Measurements from ENCODE around the gene ALDOB.
A peak's percentile ranks its signal among the peaks of the same experiment; 100 is the strongest.
"Not testable (repeated sequence)": the region's sequence is repeated elsewhere in the genome, so short reads cannot be mapped to it uniquely, and the experiment has no call there.

ALDOB gene

GRCh38 chr9:101397746-101398067 is 37.9 kb downstream of the ALDOB start:
- TF ChIP-seq, protein P1, sequence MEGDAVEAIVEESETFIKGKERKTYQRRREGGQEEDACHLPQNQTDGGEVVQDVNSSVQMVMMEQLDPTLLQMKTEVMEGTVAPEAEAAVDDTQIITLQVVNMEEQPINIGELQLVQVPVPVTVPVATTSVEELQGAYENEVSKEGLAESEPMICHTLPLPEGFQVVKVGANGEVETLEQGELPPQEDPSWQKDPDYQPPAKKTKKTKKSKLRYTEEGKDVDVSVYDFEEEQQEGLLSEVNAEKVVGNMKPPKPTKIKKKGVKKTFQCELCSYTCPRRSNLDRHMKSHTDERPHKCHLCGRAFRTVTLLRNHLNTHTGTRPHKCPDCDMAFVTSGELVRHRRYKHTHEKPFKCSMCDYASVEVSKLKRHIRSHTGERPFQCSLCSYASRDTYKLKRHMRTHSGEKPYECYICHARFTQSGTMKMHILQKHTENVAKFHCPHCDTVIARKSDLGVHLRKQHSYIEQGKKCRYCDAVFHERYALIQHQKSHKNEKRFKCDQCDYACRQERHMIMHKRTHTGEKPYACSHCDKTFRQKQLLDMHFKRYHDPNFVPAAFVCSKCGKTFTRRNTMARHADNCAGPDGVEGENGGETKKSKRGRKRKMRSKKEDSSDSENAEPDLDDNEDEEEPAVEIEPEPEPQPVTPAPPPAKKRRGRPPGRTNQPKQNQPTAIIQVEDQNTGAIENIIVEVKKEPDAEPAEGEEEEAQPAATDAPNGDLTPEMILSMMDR (IDR thresholded peaks at IDR 0.05; ENCODE audit: insufficient read depth, low read length, missing control alignments) = no peak
- ChIA-PET CTCF (interaction anchor here (1.4 to 4.5 kb wide), 2 partner anchors 9 to 21 kb away, joined by 3 to 28 read pairs; no protein-coding TSS in a partner anchor), POLR2A (no interaction called here)
- peak overlapping the region; percentile 82 for H3K4me3 ChIP-seq (ENCODE audit: low read depth, low read length)
- no peak for DNase-seq (ENCODE audit: low read depth, low spot score)

DNA sequence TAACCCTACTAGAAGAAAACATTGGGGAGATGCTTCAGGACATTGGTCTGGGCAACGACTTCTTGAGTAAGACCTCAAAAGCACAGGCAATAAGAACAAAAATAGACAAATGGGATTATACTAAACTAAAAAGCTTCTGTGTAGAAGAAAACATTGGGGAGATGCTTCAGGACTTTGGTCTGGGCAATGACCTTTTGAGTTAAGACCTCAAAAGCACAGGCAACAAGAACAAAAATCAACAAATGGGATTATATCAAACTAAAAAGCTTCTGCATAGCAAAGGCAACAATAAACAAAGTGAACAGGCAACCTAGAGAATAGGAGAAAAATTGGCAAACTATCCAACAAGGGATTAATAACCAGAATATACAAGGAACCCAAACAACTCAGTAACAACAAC is 40.9 kb downstream of the ALDOB start:
- ChIA-PET CTCF (interaction anchor here (1.0 kb wide), 1 partner anchor 793 kb away, joined by 3 read pairs; no protein-coding TSS in a partner anchor), POLR2A (no interaction called here)
- DNase-seq (ENCODE audit: low read depth, low spot score) = no peak
- TF ChIP-seq, protein P1 (IDR thresholded peaks at IDR 0.05; ENCODE audit: insufficient read depth, low read length, missing control alignments) = no peak
- H3K4me3 ChIP-seq (ENCODE audit: low read depth, low read length) = no peak overlapping the region

GRCh38 chr9:101393135-101393534 is 42.4 kb downstream of the ALDOB start:
- no peak overlapping the region for H3K4me3 ChIP-seq (ENCODE audit: low read depth, low read length)
- DNase-seq (ENCODE audit: low read depth, low spot score) = no peak
- CTCF ChIA-PET = no interaction called here
- TF ChIP-seq, protein P1 (IDR thresholded peaks at IDR 0.05; ENCODE audit: insufficient read depth, low read length, missing control alignments) = no peak
- POLR2A ChIA-PET = no interaction called here

- no peak overlapping the region for H3K4me3 ChIP-seq (ENCODE audit: low read depth, low read length)
- no peak for DNase-seq (ENCODE audit: low read depth, low spot score)
- TF ChIP-seq, protein P1 (IDR thresholded peaks at IDR 0.05; ENCODE audit: insufficient read depth, low read length, missing control alignments) = peak; percentile 37
- ChIA-PET CTCF (interaction anchor here (0.6 to 3.9 kb wide), 23 partner anchors 8 to 1169 kb away, joined by 3 to 77 read pairs (median 4); partner anchors contain the start of genes MRPL50, RNF20 and ZNF189), POLR2A (interaction anchor here (1.2 kb wide), 1 partner anchor 10 kb away, joined by 3 read pairs; the partner anchor contains the start of genes MRPL50 and ZNF189)
These were observed 47.0 kb downstream of the ALDOB start for GRCh38 chr9:101388507-101388993.

GRCh38 chr9:101387871-101388506 is 47.6 kb downstream of the ALDOB start:
- no peak overlapping the region for H3K4me3 ChIP-seq (ENCODE audit: low read depth, low read length)
- no peak for DNase-seq (ENCODE audit: low read depth, low spot score)
- TF ChIP-seq, protein P1 (IDR thresholded peaks at IDR 0.05; ENCODE audit: insufficient read depth, low read length, missing control alignments) = peak; percentile 65
- ChIA-PET POLR2A (interaction anchor here (1.2 kb wide), 1 partner anchor 11 kb away, joined by 3 read pairs; the partner anchor contains the start of genes MRPL50 and ZNF189), CTCF (interaction anchor here (0.6 to 3.9 kb wide), 25 partner anchors 8 to 1361 kb away, joined by 3 to 77 read pairs (median 3); partner anchors contain the start of genes MRPL50, RNF20 and ZNF189)

- POLR2A ChIA-PET; H3K4me3 ChIP-seq (ENCODE audit: low read depth, low read length); CTCF ChIA-PET; DNase-seq (ENCODE audit: low read depth, low spot score): not testable (repeated sequence)
These were observed 50.6 kb downstream of the ALDOB start, which contains the start of gene BAAT for GRCh38 chr9:101384873-101385536. BAAT (minus strand) TSS chr9:101385006; CDS start chr9:101371404, 13,602 bp downstream.

Data from AG04449 (cell line).